ENCODE results near the gene CCDC47.

DNA sequence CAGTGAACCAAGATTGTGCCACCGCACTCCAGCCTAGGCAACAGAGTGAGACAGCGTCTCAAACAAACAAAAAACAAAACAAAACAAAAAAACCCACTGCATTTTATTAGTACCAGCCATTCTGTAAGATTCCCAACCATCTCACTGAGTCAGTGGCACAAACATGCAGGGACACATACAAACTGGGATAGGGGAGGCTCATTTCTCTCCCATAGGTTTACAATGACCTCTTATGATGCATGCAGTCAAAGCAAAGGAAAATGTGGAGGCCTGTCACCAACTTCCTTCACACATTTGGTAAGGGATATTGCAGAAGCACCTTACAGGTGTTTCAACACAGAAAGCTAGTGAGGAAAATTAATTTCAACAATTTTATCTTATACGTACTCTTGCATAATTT is 19.4 kb downstream of the CCDC47 start:
- no peak for TF ChIP-seq EZH2phosphoT487 (IDR thresholded peaks at IDR 0.05; ENCODE audit: borderline replicate concordance, low read length)
- TF ChIP-seq, protein P1, sequence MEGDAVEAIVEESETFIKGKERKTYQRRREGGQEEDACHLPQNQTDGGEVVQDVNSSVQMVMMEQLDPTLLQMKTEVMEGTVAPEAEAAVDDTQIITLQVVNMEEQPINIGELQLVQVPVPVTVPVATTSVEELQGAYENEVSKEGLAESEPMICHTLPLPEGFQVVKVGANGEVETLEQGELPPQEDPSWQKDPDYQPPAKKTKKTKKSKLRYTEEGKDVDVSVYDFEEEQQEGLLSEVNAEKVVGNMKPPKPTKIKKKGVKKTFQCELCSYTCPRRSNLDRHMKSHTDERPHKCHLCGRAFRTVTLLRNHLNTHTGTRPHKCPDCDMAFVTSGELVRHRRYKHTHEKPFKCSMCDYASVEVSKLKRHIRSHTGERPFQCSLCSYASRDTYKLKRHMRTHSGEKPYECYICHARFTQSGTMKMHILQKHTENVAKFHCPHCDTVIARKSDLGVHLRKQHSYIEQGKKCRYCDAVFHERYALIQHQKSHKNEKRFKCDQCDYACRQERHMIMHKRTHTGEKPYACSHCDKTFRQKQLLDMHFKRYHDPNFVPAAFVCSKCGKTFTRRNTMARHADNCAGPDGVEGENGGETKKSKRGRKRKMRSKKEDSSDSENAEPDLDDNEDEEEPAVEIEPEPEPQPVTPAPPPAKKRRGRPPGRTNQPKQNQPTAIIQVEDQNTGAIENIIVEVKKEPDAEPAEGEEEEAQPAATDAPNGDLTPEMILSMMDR (conservative IDR thresholded peaks at IDR 0.05; ENCODE audit: low read depth, low read length) = no peak
- no peak for TF ChIP-seq EZH2 (IDR thresholded peaks at IDR 0.05; ENCODE audit: low read length, unreplicated experiment)
